NB4 (cell line): ENCODE results near the gene MOV10.
"Not testable (repeated sequence)": the region's sequence is repeated elsewhere in the genome, so short reads cannot be mapped to it uniquely, and the experiment has no call there.

Experiments used
- CTCF ChIP-seq: IDR thresholded peaks from one replicate; pipeline ENCODE4 v1.5.1; 2012; ENCODE audit warnings: low read depth, low read length
- POLR2A ChIP-seq: IDR thresholded peaks from 2 replicates; pipeline ENCODE4 v1.6.1; 2011; ENCODE audit warnings: mild to moderate bottlenecking; ENCODE audit not compliant: insufficient read length; ENCODE audit errors: extremely low read depth

GRCh38 chr1:112724240-112724639, 49.8 kb downstream of the MOV10 start:
- not testable (repeated sequence) for TF ChIP-seq CTCF, POLR2A
